Adrenal gland (tissue), 5 donors: ENCODE results near the gene HCK.

Source experiments
- POLR2A ChIP-seq, 2 donors: fragments of 450-650 bp; IDR thresholded peaks; one replicate each; pipeline ENCODE4 v1.6.1; 2017; ENCODE audit warnings: antibody characterized with exemption in 2 of 2, mild to moderate bottlenecking in 2 of 2, moderate library complexity in 1 of 2
- TF ChIP-seq, protein P1 (sequence below), 6 experiments: fragments of 450-650 bp in 4 of 6; fragments of 200-600 bp in 2 of 6; sonication (generic) in 1 of 6; IDR thresholded peaks; 1 replicate in 5 of 6; 2 replicates in 1 of 6; pipeline versions ENCODE4 v1.5.1 to v1.8.0; 2016 to 2021; ENCODE audit warnings: antibody characterized with exemption in 6 of 6, mild to moderate bottlenecking in 2 of 6, moderate library complexity in 1 of 6
- donor health status: DM: no; HTN: no; CAD: no.

DNA sequence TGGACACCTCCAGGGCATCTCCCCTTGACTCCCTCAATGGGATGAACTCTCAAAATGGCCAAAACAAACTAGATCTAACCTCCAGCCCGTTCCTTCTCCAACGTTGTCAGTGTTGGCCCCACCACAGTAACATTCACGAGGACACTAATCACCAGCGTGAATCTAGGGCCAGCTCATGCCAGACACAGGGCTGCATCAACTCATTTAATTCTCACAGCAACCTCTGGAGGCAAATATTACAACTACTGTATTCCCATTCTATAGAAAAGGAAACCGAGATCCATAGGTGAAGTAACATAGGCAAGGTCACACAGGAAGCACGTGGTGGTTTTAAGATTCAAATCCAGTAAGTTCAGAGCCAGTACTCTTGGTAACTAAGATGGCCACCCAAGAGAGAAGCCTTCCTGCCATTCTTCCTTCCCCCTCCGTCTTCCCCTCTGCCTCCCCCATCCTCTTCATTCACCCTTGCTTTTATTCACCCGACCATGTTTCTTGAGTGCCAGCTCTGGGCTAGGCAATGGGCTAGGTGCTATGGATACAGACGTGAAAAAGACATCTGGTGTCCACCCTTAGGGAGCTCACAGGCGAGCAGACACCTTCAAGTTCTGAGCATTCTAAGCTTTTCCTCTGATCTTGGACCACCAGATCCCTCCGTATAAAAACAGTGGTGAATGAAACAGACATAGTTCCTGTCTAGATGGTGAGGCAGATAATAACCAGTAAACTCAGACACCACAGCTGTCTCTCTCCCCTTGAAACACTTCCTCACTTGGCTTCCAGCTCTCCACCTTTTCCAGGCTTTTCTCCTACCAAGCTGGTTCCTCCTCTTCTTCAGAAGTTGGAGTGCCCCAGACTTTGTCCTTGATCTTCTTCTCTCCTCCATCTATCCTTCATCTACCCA, 32.2 kb upstream of the HCK start:
- TF ChIP-seq, protein P1, sequence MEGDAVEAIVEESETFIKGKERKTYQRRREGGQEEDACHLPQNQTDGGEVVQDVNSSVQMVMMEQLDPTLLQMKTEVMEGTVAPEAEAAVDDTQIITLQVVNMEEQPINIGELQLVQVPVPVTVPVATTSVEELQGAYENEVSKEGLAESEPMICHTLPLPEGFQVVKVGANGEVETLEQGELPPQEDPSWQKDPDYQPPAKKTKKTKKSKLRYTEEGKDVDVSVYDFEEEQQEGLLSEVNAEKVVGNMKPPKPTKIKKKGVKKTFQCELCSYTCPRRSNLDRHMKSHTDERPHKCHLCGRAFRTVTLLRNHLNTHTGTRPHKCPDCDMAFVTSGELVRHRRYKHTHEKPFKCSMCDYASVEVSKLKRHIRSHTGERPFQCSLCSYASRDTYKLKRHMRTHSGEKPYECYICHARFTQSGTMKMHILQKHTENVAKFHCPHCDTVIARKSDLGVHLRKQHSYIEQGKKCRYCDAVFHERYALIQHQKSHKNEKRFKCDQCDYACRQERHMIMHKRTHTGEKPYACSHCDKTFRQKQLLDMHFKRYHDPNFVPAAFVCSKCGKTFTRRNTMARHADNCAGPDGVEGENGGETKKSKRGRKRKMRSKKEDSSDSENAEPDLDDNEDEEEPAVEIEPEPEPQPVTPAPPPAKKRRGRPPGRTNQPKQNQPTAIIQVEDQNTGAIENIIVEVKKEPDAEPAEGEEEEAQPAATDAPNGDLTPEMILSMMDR (IDR thresholded peaks at IDR 0.05) = no peak
- no peak for TF ChIP-seq POLR2A (IDR thresholded peaks at IDR 0.05)
